Measurements from ENCODE around the gene PTPRT.

The PTPRT gene

GRCh38 chr20:42792052-42792451, 397.7 kb downstream of the PTPRT start:
- no peaks in the 10 kb centered on the region for H3K4me1 ChIP-seq (ENCODE audit: low read length)
- no peak overlapping the region for H3K27ac ChIP-seq (ENCODE audit: low read length)
- no peak for TF ChIP-seq EZH2phosphoT487 (IDR thresholded peaks at IDR 0.05; ENCODE audit: low read length)
- no peak for TF ChIP-seq EZH2 (optimal IDR thresholded peaks at IDR 0.05; ENCODE audit: low read depth, low read length)
- no peak for TF ChIP-seq CTCF (IDR thresholded peaks at IDR 0.05; ENCODE audit: low read length)

GRCh38 chr20:42790111-42790510, 399.6 kb downstream of the PTPRT start:
- no peak overlapping the region for H3K4me3 ChIP-seq (ENCODE audit: low read length)
- no peaks in the 10 kb centered on the region for H4K20me1 ChIP-seq (ENCODE audit: insufficient read depth, low read length)
- no peak for DNase-seq
- H3K9ac ChIP-seq (ENCODE audit: low read length): no peak overlapping the region
- no peaks in the 10 kb centered on the region for H3K27me3 ChIP-seq (replicated peaks; ENCODE audit: insufficient read depth, low read length)
- H3F3A ChIP-seq (ENCODE audit: insufficient read depth, low read length): no peaks in the 10 kb centered on the region
- no peak overlapping the region for H2AFZ ChIP-seq (ENCODE audit: low read length)
- no peaks in the 10 kb centered on the region for H3K9me3 ChIP-seq (replicated peaks; ENCODE audit: insufficient read depth, low read length)
- no peak overlapping the region for H3K27ac ChIP-seq (ENCODE audit: low read length)
- H3K4me2 ChIP-seq (ENCODE audit: low read depth, low read length): no peak overlapping the region
- H3K9me2 ChIP-seq (replicated peaks; ENCODE audit: insufficient read depth, low read length): no peaks in the 10 kb centered on the region
- H3K4me1 ChIP-seq (ENCODE audit: low read length): no peaks in the 10 kb centered on the region
- no peak for TF ChIP-seq EZH2 (optimal IDR thresholded peaks at IDR 0.05; ENCODE audit: low read depth, low read length)
- TF ChIP-seq EZH2phosphoT487 (IDR thresholded peaks at IDR 0.05; ENCODE audit: low read length): no peak
- TF ChIP-seq CTCF (IDR thresholded peaks at IDR 0.05; ENCODE audit: low read length): no peak
- H3K36me3 ChIP-seq (replicated peaks; ENCODE audit: insufficient read depth, low read length): no peaks in the 10 kb centered on the region
- H3K79me2 ChIP-seq (ENCODE audit: low read length): no peaks in the 10 kb centered on the region

More at GRCh38 chr20:42792052-42792451, 397.7 kb downstream of the PTPRT start:
- no peak overlapping the region for H3K4me3 ChIP-seq (ENCODE audit: low read length)
- H3F3A ChIP-seq (ENCODE audit: insufficient read depth, low read length): no peaks in the 10 kb centered on the region
- no peaks in the 10 kb centered on the region for H3K9me2 ChIP-seq (replicated peaks; ENCODE audit: insufficient read depth, low read length)
- no peaks in the 10 kb centered on the region for H3K36me3 ChIP-seq (replicated peaks; ENCODE audit: insufficient read depth, low read length)
- no peak overlapping the region for H2AFZ ChIP-seq (ENCODE audit: low read length)
- H3K9ac ChIP-seq (ENCODE audit: low read length): no peak overlapping the region
- no peaks in the 10 kb centered on the region for H3K27me3 ChIP-seq (replicated peaks; ENCODE audit: insufficient read depth, low read length)
- H3K4me2 ChIP-seq (ENCODE audit: low read depth, low read length): no peak overlapping the region
- H3K79me2 ChIP-seq (ENCODE audit: low read length): no peaks in the 10 kb centered on the region
- no peaks in the 10 kb centered on the region for H4K20me1 ChIP-seq (ENCODE audit: insufficient read depth, low read length)
- no peak for DNase-seq
- no peaks in the 10 kb centered on the region for H3K9me3 ChIP-seq (replicated peaks; ENCODE audit: insufficient read depth, low read length)

GRCh38 chr20:42788707-42789106, 401.0 kb downstream of the PTPRT start:
- Histone ChIP-seq H3K4me3 (ENCODE audit: low read length) (no peak overlapping the region), H3K27me3 (replicated peaks; ENCODE audit: insufficient read depth, low read length) (no peaks in the 10 kb centered on the region), H2AFZ (ENCODE audit: low read length) (no peak overlapping the region), H3K9me3 (replicated peaks; ENCODE audit: insufficient read depth, low read length) (no peaks in the 10 kb centered on the region), H3K9me2 (replicated peaks; ENCODE audit: insufficient read depth, low read length) (no peaks in the 10 kb centered on the region), H4K20me1 (ENCODE audit: insufficient read depth, low read length) (no peaks in the 10 kb centered on the region), H3K4me2 (ENCODE audit: low read depth, low read length) (no peak overlapping the region), H3K79me2 (ENCODE audit: low read length) (no peaks in the 10 kb centered on the region), H3K9ac (ENCODE audit: low read length) (no peak overlapping the region), H3K36me3 (replicated peaks; ENCODE audit: insufficient read depth, low read length) (no peaks in the 10 kb centered on the region), H3K27ac (ENCODE audit: low read length) (no peak overlapping the region), H3F3A (ENCODE audit: insufficient read depth, low read length) (no peaks in the 10 kb centered on the region), H3K4me1 (ENCODE audit: low read length) (no peaks in the 10 kb centered on the region)
- TF ChIP-seq EZH2 (optimal IDR thresholded peaks at IDR 0.05; ENCODE audit: low read depth, low read length): no peak
- no peak for TF ChIP-seq EZH2phosphoT487 (IDR thresholded peaks at IDR 0.05; ENCODE audit: low read length)
- no peak for TF ChIP-seq CTCF (IDR thresholded peaks at IDR 0.05; ENCODE audit: low read length)
- no peak for DNase-seq

Data from MM.1S (cell line).